NCI-H2196 treated with DMSO at 0.1 percent for 48 hours (cell line): ENCODE measurements around the gene MX1.
A peak's percentile ranks its signal among the peaks of the same experiment; 100 is the strongest.

Experiments
- DNase-seq: peaks from one replicate; lab custom pipeline; 2025; ENCODE audit not compliant: unreplicated experiment; lab: John Stamatoyannopoulos, UW

MX1 gene

DNA sequence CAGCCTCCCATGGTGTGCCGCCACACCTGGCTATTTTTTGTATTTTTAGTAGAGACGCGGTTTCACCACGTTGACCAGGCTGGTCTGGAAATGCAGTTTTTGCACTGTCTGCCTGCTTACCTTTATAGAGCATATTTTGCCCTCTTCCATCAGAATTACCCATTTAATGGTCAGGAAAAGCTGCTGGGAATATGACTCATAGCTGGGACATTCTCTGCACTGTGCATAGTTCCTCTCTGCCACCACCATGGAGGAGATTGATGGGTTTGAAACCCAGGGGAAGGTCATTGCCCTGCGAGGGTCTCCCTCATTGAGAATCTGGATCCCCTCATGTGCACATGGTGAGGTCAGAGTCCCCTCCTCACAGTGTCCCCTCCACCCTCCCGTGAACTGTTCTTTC lies 32.1 kb downstream of the MX1 start:
- DNase-seq = no peak

DNA sequence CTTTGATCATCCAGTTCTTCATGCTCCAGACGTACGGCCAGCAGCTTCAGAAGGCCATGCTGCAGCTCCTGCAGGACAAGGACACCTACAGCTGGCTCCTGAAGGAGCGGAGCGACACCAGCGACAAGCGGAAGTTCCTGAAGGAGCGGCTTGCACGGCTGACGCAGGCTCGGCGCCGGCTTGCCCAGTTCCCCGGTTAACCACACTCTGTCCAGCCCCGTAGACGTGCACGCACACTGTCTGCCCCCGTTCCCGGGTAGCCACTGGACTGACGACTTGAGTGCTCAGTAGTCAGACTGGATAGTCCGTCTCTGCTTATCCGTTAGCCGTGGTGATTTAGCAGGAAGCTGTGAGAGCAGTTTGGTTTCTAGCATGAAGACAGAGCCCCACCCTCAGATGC lies 32.5 kb downstream of the MX1 start:
- no peak for DNase-seq

DNA sequence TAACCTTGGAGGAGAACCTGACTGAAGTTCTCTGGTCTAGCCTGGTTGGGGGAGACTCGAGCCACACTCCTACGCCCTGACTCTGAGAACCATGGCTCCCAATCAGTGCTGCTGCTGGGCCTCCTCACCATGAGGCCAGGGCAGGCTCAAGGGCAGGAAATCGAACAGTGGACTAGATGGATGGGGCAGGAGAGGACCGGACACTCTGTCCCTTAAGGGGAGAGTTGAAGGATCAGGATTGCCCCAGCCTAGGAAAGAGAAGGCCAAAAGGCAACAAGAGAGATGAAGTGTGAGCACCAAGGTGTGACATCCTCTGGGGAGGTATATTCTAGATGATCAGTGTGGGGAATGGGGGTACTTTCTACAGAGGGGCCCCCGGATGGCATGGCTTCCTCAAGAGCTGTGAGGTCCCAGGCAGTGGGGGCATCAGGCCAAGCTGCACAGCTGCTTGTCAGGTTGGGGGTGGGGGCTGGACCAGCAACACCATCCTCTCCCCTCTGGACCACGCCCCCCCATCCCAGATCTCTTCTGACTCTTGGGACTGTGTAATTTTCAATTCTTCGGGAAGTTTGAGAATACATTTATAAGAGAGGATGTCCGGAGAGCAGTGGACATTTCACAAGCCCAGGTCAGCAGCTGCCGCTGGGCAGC lies 34.0 kb downstream of the MX1 start:
- DNase-seq = no peak

DNA sequence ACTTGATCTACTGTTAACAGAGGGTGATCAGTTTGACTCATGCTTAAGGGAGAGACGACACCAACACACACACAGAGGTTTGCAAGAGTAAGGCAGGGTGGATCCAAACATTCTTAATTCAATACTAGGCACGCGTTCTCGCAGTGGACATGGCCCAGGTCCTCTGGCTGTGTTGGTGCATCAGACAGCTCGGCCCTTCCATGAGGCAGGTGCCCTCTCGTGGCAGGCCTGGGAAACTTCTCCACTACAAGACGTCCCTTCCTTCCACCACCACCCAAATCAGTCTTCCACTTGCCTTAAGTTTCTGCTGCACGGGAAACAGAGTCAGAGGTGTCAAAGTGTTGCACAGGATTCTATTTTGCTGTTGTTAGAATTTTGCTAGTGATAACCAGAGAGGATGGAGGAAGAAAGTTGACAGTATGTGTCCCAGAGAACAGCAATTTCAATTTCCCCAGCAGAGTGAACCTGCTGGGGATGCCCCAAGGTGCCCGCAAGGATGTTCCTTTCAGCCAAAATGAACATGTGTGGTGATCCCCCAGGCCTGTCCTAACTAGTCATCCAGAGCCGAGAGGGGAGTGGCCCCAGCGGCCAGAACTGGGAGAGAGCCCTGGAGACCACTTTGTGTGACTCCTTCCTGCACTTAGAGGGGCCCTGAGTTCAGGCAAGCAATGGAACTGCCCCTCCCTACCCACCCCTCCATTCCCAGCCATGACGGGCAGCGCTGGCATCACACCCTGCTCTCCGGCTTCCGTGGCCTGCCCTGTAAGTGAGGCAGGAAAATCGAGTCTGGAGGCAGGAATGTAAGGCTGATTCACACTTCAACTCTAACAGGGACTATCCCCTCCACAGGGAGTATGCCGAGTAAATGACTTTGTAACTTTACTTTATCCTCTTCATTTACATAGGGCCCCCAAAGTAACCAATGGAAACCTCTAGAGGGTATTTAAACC lies 34.8 kb downstream of the MX1 start:
- DNase-seq = no peak

DNA sequence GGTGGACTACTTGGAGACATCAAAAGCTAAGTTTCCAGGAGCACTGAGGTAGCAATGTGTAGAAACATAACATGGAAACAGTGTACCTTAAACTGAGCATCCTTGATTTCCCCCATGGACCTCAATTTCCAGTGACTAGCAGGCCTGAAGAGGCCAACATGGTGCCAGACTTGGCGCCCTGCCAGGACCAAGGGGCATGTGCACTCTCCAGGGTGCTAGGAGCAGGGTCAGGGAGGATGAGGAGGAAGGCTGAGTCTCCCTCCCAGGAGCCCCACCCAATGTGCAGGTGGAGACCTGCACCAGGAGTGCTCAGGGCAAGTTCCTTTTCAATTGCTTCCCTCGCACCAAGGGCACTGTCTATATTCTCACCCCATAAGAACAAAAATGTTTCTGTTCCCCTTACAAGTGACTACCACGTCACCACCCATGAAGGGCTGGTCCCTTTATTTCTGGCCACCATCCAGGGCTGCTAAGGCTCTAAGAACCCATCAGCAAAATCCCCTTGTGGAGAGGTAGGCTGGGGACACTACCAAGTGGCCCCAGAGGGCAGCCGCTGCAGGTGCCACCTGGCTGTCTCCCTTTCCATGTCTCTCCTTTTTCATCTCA lies 39.2 kb downstream of the MX1 start:
- DNase-seq = no peak

GRCh38 chr21:41466024-41466820 lies 40.2 kb downstream of the MX1 start:
- no peak for DNase-seq

DNA sequence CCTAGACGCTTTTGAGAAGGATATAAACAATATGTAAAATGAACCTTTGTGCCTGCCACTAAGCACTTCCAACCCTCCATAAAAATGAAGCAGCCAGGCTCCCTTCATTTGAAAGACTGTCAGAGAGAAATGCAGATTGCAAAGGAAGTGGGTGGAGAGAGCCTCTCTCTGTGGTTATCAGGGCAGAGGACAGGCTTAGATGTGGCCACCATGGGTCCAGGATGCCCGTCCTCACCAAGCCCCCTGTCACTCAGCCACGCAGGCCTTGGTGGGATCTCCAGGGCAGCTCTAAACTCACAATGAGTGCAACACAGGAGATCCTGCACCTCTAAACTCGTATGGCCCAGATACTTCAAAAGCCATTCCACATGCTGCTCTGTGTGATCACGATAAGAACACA lies 44.0 kb downstream of the MX1 start:
- no peak for DNase-seq

GRCh38 chr21:41472753-41473548 lies 46.9 kb downstream of the MX1 start:
- DNase-seq = no peak

DNA sequence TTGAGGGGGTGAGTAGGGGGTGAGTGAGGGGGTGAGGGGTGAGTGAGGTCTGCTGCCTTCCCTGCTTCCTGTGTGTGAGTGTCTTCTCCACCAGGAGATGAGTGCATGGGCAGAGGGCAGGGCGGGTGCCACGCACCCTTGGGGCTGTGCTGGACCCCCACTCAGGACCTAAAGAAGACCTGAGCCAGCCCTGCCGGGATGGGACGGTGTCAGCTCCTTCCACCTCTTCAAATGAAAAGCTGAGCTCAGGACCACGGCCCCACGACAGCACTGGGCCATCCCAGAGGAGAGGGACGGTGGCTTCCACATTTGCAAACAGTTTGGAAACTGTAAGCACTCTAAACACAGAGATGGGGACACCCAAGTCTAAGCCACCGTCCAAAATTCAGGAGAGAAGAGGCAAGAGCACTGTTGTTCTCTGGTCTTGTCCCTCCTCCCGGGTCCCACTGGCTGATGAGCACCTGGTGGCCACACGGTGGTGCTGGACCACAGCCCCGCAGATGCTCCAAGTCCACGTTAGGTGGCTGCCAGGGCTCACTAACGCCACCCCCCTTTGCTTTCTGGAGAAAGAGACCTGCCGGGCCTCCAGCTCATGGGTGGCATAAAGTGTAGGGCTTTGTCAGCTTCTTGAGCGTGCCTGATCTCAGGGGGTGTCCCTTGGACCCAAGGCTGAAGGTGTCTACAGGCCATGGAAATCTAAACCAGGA lies 49.8 kb downstream of the MX1 start:
- no peak for DNase-seq

- peak; percentile 53 for DNase-seq
These were observed 51.7 kb downstream of the MX1 start for GRCh38 chr21:41477641-41478318.

GRCh38 chr21:41478319-41479177 lies 52.5 kb downstream of the MX1 start:
- no peak for DNase-seq

DNA sequence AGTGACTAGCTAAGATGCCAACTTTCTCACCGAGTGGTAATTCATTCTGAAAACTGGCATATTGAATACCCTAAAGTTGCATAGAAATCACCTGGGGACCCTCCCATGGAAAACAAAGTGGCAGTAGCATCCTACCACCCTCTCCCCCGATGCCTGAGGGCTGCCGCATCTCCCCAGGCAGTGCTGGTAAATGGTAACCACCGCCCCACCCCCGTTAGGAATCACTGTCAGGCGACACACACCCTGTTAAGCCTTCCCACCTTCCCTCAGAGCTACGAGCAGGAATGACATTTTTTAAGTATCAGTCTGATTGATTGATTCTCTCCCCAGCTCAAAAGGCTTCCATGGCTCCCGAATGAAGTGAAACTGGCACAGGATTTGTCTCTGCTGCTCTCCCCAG lies 53.6 kb downstream of the MX1 start:
- no peak for DNase-seq

DNA sequence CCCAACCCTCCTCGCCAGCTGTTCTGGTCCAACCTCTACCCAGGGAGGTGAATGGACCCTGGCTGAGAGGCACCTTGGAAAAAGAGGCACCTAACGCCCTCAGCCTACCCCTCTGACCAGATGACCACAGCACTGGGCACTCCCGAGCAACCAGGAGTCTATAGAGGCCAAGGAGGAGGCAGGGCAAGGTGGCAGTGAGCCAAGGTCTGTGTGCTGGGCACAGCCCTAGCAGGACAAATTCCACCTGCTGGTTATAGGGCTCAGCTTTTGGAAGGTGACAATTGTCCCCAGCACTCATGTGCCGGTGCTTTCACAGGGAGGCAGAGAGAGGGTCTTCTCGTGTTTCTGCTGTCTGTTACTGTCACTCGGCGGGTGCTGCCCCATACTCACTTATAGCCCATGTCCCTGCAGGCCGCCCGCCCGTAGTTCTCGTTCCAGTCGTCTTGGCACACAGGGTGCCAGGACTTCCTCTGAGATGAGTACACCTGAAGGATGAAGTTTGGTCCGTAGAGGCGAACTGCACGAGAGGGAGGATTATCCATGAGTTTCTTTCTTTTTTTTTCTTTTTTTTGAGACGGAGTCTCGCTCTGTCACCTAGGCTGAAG lies 54.1 kb downstream of the MX1 start:
- DNase-seq = no peak

GRCh38 chr21:41481191-41481590 lies 55.2 kb downstream of the MX1 start:
- no peak for DNase-seq

DNA sequence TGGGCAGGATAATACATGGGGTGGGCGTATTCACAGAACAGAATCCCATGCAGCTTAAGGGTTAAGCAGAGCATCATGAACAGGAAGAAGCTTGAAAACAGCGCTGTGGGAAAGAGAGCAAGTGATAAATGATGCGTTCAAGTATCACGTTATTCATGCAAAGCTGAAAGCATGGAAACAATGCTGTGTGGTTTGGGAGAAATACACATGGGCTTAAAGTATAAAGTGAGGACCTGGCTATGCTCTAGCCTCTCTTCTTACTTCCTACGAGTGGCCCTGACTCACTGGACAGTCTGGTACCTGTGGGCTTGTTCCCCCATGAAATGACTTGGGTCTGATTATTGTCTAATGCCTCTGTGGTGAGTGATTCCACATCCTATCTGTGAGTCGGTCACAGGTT lies 56.3 kb downstream of the MX1 start:
- DNase-seq = no peak

- DNase-seq = no peak
These were observed 56.9 kb downstream of the MX1 start for GRCh38 chr21:41482980-41483379.

DNA sequence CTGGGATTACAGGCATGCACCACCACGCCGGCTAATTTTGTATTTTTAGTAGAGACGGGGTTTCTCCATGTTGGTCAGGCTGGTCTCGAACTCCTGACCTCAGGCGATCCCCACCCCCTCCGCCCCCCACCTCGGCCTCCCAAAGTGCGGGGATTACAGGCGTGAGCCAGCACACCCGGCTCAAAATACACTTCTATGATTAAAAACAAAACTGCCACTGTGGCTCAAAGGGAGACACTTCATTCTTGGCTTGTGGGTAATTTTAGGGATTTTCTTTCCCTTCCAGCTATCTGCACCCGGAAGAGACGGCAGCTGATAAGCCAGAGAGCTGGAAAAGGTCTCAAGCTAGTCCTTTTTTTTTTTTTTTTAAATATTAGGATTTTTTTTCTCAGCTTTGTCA lies 57.4 kb downstream of the MX1 start:
- DNase-seq = no peak

- DNase-seq = no peak
These were observed 57.9 kb downstream of the MX1 start for GRCh38 chr21:41483973-41484372.
